Gastroesophageal sphincter (tissue), 4 donors: ENCODE measurements around the gene GAPDH. TPM values are rescaled to one million over a fixed set of nuclear protein-coding genes. Genes with fewer than 3 reads are reported as not detected.

ENCODE experiments used
- ATAC-seq: fragments of 150-250 bp; one replicate; pipeline ENCODE4 v1.9.1; 2016; ENCODE audit warnings: mild to moderate bottlenecking, moderate library complexity
- H3K27ac ChIP-seq, 4 donors: fragments of 200-600 bp; sonication (generic) in 3 of 4; 1 replicate in 3 of 4; 2 replicates in 1 of 4; pipeline ENCODE4 v1.5.1; 2016 to 2019
- H3K27me3 ChIP-seq: fragments of 200-600 bp; sonication (generic); one replicate; pipeline ENCODE4 v1.5.1; 2019
- H3K36me3 ChIP-seq, 2 donors: fragments of 200-600 bp; sonication (generic); one replicate each; pipeline ENCODE4 v1.5.1; 2019; ENCODE audit warnings: control low read depth in 1 of 2
- H3K4me1 ChIP-seq, 3 donors: fragments of 200-600 bp; sonication (generic); 1 replicate in 2 of 3; 2 replicates in 1 of 3; pipeline ENCODE4 v1.5.1; 2016 to 2019; ENCODE audit warnings: control low read depth in 2 of 3
- H3K4me3 ChIP-seq, 2 donors: fragments of 200-600 bp; sonication (generic); one replicate each; pipeline ENCODE4 v1.5.1; 2019; ENCODE audit warnings: mild to moderate bottlenecking in 1 of 2, moderate library complexity in 1 of 2
- H3K9me3 ChIP-seq, 3 donors: fragments of 200-600 bp; sonication (generic); one replicate each; pipeline ENCODE4 v1.5.1; 2017 to 2019; ENCODE audit warnings: control low read depth in 2 of 3
- EP300 ChIP-seq: sonication (generic); formaldehyde crosslinking; IDR thresholded peaks from one replicate; pipeline ENCODE4 v1.6.1; 2017; ENCODE audit warnings: antibody characterized with exemption, mild to moderate bottlenecking
- POLR2A ChIP-seq, 2 donors: fragments of 450-650 bp; IDR thresholded peaks; one replicate each; pipeline ENCODE4 v1.6.1; 2017; ENCODE audit warnings: antibody characterized with exemption in 2 of 2, mild to moderate bottlenecking in 2 of 2, moderate library complexity in 1 of 2
- POLR2AphosphoS5 ChIP-seq: sonication (generic); formaldehyde crosslinking; IDR thresholded peaks from one replicate; pipeline ENCODE4 v1.6.1; 2017; ENCODE audit warnings: antibody characterized with exemption
- WGBS, 2 donors: methylation state at CpG; one replicate each; pipeline ENCODE4 v1.1.5; 2018; ENCODE audit warnings: low coverage in 1 of 2; 5-methylcytosine and 5-hydroxymethylcytosine counted together
- total RNA-seq, 4 donors: library from RNA; depleted of rRNA; stranded (reverse); fragments of >200 nt; gene quantifications; one replicate each; pipeline ENCODE4 v1.1.0, GENCODE V29; 2016
- TF ChIP-seq, protein P1 (sequence below), 4 experiments: fragments of 200-600 bp in 2 of 4; fragments of 450-650 bp in 2 of 4; sonication (generic) in 1 of 4; IDR thresholded peaks; one replicate each; pipeline ENCODE4 v1.5.1; 2017 to 2019; ENCODE audit warnings: antibody characterized with exemption in 4 of 4, mild to moderate bottlenecking in 2 of 4, moderate library complexity in 2 of 4

The GAPDH gene
- total RNA-seq, 4 donors from 2014 or later, result 1,868 to 3,239 (median 2,463) TPM

DNA sequence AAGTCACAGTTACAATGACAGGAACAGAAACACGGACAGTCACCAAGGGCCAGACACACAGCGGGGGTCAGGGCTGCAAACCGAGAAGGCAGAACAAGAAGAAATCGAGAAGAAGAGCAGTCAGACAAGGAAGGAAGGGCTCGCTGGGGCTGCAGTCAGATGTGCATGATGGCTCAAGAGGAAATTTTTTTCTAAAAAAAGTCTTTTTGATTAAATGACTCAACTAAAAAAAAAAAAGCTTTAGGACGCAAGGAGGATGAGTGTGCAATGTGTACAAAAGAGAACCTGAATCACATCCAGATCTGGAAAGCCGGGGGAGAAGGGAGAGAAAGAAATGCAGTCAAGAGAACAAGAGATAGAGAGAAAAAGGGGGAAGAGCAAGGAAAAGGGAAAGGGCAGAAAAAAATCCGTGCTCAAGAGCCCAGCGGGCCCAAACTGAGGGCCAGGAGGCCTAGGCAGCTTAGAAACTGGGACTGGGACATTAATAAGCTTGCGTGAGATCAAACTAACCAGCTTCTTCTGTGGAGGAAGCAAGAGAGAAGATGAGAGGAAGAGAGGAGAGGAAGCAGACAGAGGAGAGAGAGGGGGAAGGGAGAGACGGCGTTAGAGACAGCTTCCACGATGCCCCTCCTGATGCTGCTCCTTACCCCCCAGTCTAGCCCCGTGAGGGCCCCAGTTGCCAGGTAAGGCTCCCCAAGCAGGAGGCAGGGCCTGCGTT, 14.8 kb downstream of the GAPDH start:
- H3K4me3 ChIP-seq, result no peak overlapping the region
- 54 to 66% methylated on average over 10 to 14 of the region's 15 CpGs for WGBS, 2 donors
- peaks cover 0 to 58% of the 10 kb centered on the region in 2 donors for H3K36me3 ChIP-seq
- TF ChIP-seq POLR2A (IDR thresholded peaks at IDR 0.05) (no peak), POLR2AphosphoS5 (no peak), EP300 (no peak)
- TF ChIP-seq, protein P1, sequence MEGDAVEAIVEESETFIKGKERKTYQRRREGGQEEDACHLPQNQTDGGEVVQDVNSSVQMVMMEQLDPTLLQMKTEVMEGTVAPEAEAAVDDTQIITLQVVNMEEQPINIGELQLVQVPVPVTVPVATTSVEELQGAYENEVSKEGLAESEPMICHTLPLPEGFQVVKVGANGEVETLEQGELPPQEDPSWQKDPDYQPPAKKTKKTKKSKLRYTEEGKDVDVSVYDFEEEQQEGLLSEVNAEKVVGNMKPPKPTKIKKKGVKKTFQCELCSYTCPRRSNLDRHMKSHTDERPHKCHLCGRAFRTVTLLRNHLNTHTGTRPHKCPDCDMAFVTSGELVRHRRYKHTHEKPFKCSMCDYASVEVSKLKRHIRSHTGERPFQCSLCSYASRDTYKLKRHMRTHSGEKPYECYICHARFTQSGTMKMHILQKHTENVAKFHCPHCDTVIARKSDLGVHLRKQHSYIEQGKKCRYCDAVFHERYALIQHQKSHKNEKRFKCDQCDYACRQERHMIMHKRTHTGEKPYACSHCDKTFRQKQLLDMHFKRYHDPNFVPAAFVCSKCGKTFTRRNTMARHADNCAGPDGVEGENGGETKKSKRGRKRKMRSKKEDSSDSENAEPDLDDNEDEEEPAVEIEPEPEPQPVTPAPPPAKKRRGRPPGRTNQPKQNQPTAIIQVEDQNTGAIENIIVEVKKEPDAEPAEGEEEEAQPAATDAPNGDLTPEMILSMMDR (IDR thresholded peaks at IDR 0.05), result no peak
- peaks cover 0 to 71% (median 48%) of the 10 kb centered on the region in 3 donors for H3K4me1 ChIP-seq
- H3K9me3 ChIP-seq, result no peaks in the 10 kb centered on the region
- H3K27me3 ChIP-seq, result no peaks in the 10 kb centered on the region
- no peak for ATAC-seq
- H3K27ac ChIP-seq, result peak overlapping the region in 3 of 4 donors; percentile 91 to 94 (median 93)

DNA sequence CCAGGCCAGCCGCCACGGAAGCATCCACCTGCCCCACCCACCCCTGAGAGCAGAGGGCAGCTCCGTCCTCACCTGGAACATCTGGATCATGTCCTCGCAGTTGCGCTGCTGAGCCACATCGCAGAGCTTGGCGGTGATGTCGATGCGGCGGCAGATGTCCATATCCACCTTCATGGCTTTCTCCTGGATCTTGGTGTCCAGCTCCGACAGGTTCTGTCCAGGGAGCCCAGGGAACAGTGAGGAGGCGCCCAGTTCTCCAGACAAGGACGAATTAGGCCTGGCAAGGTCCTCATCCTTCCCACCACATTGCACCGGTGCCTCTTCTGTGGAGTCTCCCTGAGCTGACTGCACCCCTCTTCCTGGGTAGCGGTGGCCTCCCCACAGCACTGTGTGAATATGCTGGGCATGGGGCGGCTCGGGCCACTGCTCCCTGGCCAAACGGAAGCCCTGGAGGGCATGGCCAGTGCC, 15.4 kb downstream of the GAPDH start:
- Histone ChIP-seq H3K36me3 (peaks cover 0 to 52% of the 10 kb centered on the region in 2 donors), H3K27ac (peak overlapping the region in 3 of 4 donors; percentile 91 to 94 (median 93)), H3K9me3 (no peaks in the 10 kb centered on the region), H3K4me1 (peaks cover 0 to 77% (median 52%) of the 10 kb centered on the region in 3 donors), H3K27me3 (no peaks in the 10 kb centered on the region), H3K4me3 (no peak overlapping the region)
- TF ChIP-seq EP300 (no peak), POLR2A (IDR thresholded peaks at IDR 0.05) (no peak), POLR2AphosphoS5 (no peak)
- TF ChIP-seq, protein P1 (IDR thresholded peaks at IDR 0.05), result no peak
- ATAC-seq, result no peak
- WGBS, 2 donors, result 67% methylated on average over 1 of the region's 18 CpGs; no CpG with 5 or more reads in 1 of the 2 donors

DNA sequence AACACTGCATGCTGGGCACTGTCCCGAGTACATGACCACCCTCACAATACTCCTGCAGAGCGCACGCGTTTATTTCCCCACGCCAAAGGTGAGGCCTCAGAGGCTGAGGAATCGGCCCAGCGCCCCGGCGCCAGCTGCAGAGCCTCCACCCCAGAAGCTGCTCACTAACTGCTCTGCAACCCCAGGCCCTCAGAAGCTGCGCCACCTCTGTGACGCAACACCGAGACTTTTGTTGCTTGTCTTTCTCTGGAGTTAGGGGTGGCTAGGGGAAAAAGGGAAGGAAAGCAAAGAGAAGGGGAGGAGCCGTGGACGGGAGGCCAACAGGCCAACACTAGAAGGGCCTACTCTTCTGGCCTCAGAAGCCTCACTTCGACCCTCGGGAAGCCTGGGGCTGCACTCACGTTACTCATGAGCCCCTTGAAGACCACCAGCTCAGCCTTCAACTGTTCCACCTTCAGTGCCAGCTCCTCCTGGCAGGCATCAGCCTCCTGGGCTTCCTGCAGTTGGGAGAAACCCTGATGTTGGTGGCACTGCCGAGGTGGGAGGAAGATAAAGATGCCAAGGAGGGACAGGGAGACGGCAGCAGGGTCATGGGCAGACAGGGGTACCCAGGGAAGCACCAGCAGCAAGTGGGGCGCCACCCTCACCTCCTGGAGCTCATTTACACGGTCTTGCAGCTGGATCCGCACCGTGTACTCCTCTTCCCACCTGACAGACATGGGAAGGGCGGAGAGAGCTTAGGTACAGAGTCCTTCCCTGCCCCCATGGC, 16.2 kb downstream of the GAPDH start:
- H3K27me3 ChIP-seq, result no peaks in the 10 kb centered on the region
- H3K9me3 ChIP-seq, result no peaks in the 10 kb centered on the region
- peaks cover 0 to 84% (median 56%) of the 10 kb centered on the region in 3 donors for H3K4me1 ChIP-seq
- TF ChIP-seq POLR2A (IDR thresholded peaks at IDR 0.05) (no peak), EP300 (no peak), POLR2AphosphoS5 (no peak)
- TF ChIP-seq, protein P1 (IDR thresholded peaks at IDR 0.05), result no peak
- no peak for ATAC-seq
- WGBS, 2 donors, result 45 to 65% methylated on average over 2 of the region's 24 CpGs
- peak overlapping the region; percentile 82 to 94 (median 92) for H3K27ac ChIP-seq
- H3K4me3 ChIP-seq, result no peak overlapping the region
- peaks cover 0 to 45% of the 10 kb centered on the region in 2 donors for H3K36me3 ChIP-seq

DNA sequence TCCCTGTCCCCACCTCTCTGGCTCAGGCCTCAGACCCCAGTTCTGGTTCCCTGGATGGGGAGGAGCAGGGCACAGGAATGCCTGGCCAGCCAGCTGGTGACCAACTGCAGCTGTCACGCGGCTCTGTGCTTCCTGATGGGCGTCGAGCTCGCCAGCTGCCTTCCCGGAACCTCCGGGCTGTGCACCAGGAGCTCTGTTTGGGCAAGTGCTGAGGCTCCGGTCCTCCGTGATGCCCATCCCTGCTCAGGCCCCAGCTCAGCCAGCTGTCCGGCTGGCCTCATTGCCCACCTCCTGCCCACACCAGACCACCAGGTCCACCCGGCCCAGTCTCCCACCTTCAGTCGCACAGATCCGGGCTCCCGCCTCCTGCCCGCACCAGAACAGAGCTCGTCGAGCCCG, 16.7 kb downstream of the GAPDH start:
- ATAC-seq, result peak; percentile 8
- H3K36me3 ChIP-seq, result peaks cover 0 to 39% of the 10 kb centered on the region in 2 donors
- peaks cover 0 to 87% (median 56%) of the 10 kb centered on the region in 3 donors for H3K4me1 ChIP-seq
- H3K4me3 ChIP-seq, result peak overlapping the region in 1 of 2 donors; percentile 80
- H3K27me3 ChIP-seq, result no peaks in the 10 kb centered on the region
- WGBS, 2 donors, result no CpG with 5 or more reads among the region's 18 CpGs
- H3K27ac ChIP-seq, result peak overlapping the region; percentile 82 to 94 (median 92)
- H3K9me3 ChIP-seq, result no peaks in the 10 kb centered on the region
- TF ChIP-seq, protein P1 (IDR thresholded peaks at IDR 0.05), result no peak
- TF ChIP-seq EP300, result no peak
- peak; percentile 91 for TF ChIP-seq POLR2AphosphoS5
- peak in 1 of 2 donors; percentile 22 for TF ChIP-seq POLR2A (IDR thresholded peaks at IDR 0.05)
